Omental fat pad (tissue), 4 donors: ENCODE measurements around the gene MARCKSL1. TPM values are rescaled to one million over a fixed set of nuclear protein-coding genes. Genes with fewer than 3 reads are reported as not detected.
A peak's percentile ranks its signal among the peaks of the same experiment; 100 is the strongest.

Experiments
- ATAC-seq: fragments of 150-250 bp; one replicate; pipeline ENCODE4 v1.9.1; 2016; ENCODE audit warnings: mild to moderate bottlenecking, moderate library complexity; ENCODE audit not compliant: low FRiP score
- DNase-seq: peaks from one replicate; pipeline ENCODE4 v3.0.0-alpha.2; 2019; ENCODE audit warnings: low spot score
- total RNA-seq, 4 donors: library from RNA; depleted of rRNA; stranded (reverse); fragments of >200 nt; gene quantifications; one replicate each; pipeline ENCODE4 v1.1.0, GENCODE V29; 2016
- TF ChIP-seq, protein P1 (sequence below), 3 donors: fragments of 450-650 bp; IDR thresholded peaks; one replicate each; pipeline ENCODE4 v1.5.1; 2016 to 2017; ENCODE audit warnings: antibody characterized with exemption in 3 of 3, mild to moderate bottlenecking in 3 of 3, moderate library complexity in 2 of 3

Gene MARCKSL1
- total RNA-seq, 4 donors from 2014 or later = 29.5 to 61.0 (median 42.7) TPM

- DNase-seq = no peak
- TF ChIP-seq, protein P1, sequence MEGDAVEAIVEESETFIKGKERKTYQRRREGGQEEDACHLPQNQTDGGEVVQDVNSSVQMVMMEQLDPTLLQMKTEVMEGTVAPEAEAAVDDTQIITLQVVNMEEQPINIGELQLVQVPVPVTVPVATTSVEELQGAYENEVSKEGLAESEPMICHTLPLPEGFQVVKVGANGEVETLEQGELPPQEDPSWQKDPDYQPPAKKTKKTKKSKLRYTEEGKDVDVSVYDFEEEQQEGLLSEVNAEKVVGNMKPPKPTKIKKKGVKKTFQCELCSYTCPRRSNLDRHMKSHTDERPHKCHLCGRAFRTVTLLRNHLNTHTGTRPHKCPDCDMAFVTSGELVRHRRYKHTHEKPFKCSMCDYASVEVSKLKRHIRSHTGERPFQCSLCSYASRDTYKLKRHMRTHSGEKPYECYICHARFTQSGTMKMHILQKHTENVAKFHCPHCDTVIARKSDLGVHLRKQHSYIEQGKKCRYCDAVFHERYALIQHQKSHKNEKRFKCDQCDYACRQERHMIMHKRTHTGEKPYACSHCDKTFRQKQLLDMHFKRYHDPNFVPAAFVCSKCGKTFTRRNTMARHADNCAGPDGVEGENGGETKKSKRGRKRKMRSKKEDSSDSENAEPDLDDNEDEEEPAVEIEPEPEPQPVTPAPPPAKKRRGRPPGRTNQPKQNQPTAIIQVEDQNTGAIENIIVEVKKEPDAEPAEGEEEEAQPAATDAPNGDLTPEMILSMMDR (IDR thresholded peaks at IDR 0.05) = no peak
- no peak for ATAC-seq
Measured at GRCh38 chr1:32367912-32368635, 32.0 kb upstream of the MARCKSL1 start.

GRCh38 chr1:32365445-32365844 lies 29.4 kb upstream of the MARCKSL1 start:
- TF ChIP-seq, protein P1 (IDR thresholded peaks at IDR 0.05) = no peak
- ATAC-seq = no peak
- no peak for DNase-seq

DNA sequence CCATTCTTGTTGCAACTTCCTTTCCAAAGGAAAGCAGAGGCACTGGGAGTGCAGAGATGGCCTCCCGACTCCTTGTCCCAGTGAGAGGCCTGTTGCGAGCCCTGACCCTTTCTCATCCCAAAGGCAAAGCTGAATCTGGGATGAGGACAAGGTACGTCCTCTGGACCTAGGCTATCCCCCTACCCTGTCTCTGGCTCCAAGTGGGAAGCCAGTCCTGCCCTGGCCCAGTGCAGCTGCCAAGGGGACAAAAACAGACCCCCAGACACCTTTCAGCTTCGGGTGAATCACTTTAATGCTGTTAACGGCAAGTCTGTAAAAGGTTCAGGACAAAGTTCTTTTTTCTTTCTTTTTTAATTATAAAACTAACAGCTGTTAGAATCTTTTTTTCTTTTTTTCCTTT lies 28.8 kb upstream of the MARCKSL1 start:
- DNase-seq = no peak
- TF ChIP-seq, protein P1 (IDR thresholded peaks at IDR 0.05) = no peak
- ATAC-seq = no peak

DNA sequence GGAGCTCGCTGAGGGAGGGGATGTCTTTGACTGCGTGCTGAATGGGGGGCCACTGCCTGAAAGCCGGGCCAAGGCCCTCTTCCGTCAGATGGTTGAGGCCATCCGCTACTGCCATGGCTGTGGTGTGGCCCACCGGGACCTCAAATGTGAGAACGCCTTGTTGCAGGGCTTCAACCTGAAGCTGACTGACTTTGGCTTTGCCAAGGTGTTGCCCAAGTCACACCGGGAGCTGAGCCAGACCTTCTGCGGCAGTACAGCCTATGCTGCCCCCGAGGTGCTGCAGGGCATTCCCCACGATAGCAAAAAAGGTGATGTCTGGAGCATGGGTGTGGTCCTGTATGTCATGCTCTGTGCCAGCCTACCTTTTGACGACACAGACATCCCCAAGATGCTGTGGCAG lies 27.7 kb upstream of the MARCKSL1 start:
- DNase-seq (no peak), ATAC-seq (no peak)
- TF ChIP-seq, protein P1 (IDR thresholded peaks at IDR 0.05) = no peak

GRCh38 chr1:32362474-32363313 lies 26.7 kb upstream of the MARCKSL1 start, which contains the start of the genes FAM229A and TSSK3:
Gene FAM229A, minus strand, starts transcription at chr1:32362485. Its CDS starts 394 bp downstream, at chr1:32362091.
Gene TSSK3, plus strand, starts transcription at chr1:32362539. Its CDS starts 163 bp downstream, at chr1:32362702.
- no peak for DNase-seq
- TF ChIP-seq, protein P1 (IDR thresholded peaks at IDR 0.05) = no peak
- ATAC-seq = no peak

GRCh38 chr1:32361674-32362473 lies 25.8 kb upstream of the MARCKSL1 start:
- TF ChIP-seq, protein P1 (IDR thresholded peaks at IDR 0.05) = no peak
- DNase-seq = no peak
- ATAC-seq = peak; percentile 69
